Measurements from ENCODE around the gene RGS11. TPM values are rescaled to one million over a fixed set of nuclear protein-coding genes. Genes with fewer than 3 reads are reported as not detected.

Gene RGS11
- total and polyA plus RNA-seq, 2 of the 4 experiments (the other 2 are of a cell fraction) = under 0.01 to 0.48 TPM

- Histone ChIP-seq H2BK15ac (ENCODE audit: low read depth, low read length) (no peak overlapping the region), H3K9me3 (ENCODE audit: control insufficient read depth, insufficient read depth, low read length) (no peaks in the 10 kb centered on the region), H3K4ac (ENCODE audit: low read depth, low read length) (no peak overlapping the region), H3K56ac (ENCODE audit: extremely low read depth, insufficient read depth, low read length) (no peak overlapping the region), H2AFZ (replicated peaks; ENCODE audit: low read length, poor library complexity) (no peak overlapping the region), H3K4me2 (ENCODE audit: low read depth, low read length) (no peak overlapping the region), H3K79me1 (ENCODE audit: low read depth in 1 of 2, low read length in 2 of 2) (no peaks in the 10 kb centered on the region), H3K4me3 (ENCODE audit: insufficient read depth, low read depth, low read length) (no peak overlapping the region), H3K4me1 (ENCODE audit: control insufficient read depth, insufficient read depth, low read length) (no peaks in the 10 kb centered on the region), H4K20me1 (ENCODE audit: insufficient read depth, low read length) (no peaks in the 10 kb centered on the region), H2AK5ac (ENCODE audit: low read depth, low read length) (no peak overlapping the region), H2BK120ac (ENCODE audit: low read depth, low read length) (no peak overlapping the region), H3K23ac (ENCODE audit: low read depth, low read length) (no peak overlapping the region), H3K18ac (ENCODE audit: low read depth, low read length) (no peak overlapping the region), H2BK5ac (ENCODE audit: low read depth, low read length, poor library complexity, severe bottlenecking) (no peak overlapping the region), H4K8ac (ENCODE audit: low read depth in 2 of 2, low read length in 2 of 2) (no peak overlapping the region), H3K36me3 (ENCODE audit: control insufficient read depth, insufficient read depth, low read length) (peaks cover 35% of the 10 kb centered on the region; the same call in 1 of the 2 replicates), H4K5ac (ENCODE audit: low read depth, low read length) (no peak overlapping the region), H4K91ac (ENCODE audit: insufficient read depth, low read depth, low read length) (no peak overlapping the region), H2AK9ac (replicated peaks; ENCODE audit: low read depth, low read length, poor library complexity) (no peak overlapping the region), H3K9ac (ENCODE audit: low read depth, low read length) (no peak overlapping the region), H3K9me1 (ENCODE audit: insufficient read depth, low read length) (no peaks in the 10 kb centered on the region), H3K14ac (replicated peaks; ENCODE audit: low read depth, low read length) (no peak overlapping the region), H2BK20ac (ENCODE audit: low read depth, low read length) (no peak overlapping the region), H3K27ac (ENCODE audit: insufficient read depth, low read length) (no peak overlapping the region), H3K27me3 (ENCODE audit: control insufficient read depth, insufficient read depth, low read length) (no peaks in the 10 kb centered on the region; the same call in 1 of the 2 replicates)
- DNase-seq (no peak), ATAC-seq (ENCODE audit: low read depth) (no peak)
- dilution Hi-C loops (cut with HindIII; ENCODE audit: low sequenced_read_pairs, unreplicated experiment) = no loop called here
- in situ Hi-C loops (cut with MboI; ENCODE audit: low sequenced_read_pairs) = no loop called here
- ChIA-PET POLR2A (ENCODE audit: unreplicated experiment) (no interaction called here), CTCF (no interaction called here)
- BruUV-seq (replicated peaks) = no TSS peak
- TF ChIP-seq MAZ (IDR thresholded peaks at IDR 0.05; ENCODE audit: borderline replicate concordance, low read depth, low read length) (no peak), MAFK (IDR thresholded peaks at IDR 0.05; ENCODE audit: low read depth, low read length) (no peak)
- WGBS, 2 experiments (ENCODE audit: extremely low coverage in 2 of 2, insufficient read length in 1 of 2) = 93% methylated on average over 9 of the region's 16 CpGs; no CpG with 5 or more reads in 1 of the 2 experiments
- intact Hi-C loops (cut with micrococcal nuclease) = no loop called here
These were observed 11.6 kb upstream of the RGS11 start for GRCh38 chr16:287298-287811.
